Effector CD8-positive, alpha-beta T cell (primary cell): Measurements from ENCODE around the gene S100A3.
"Not testable (repeated sequence)": the region's sequence is repeated elsewhere in the genome, so short reads cannot be mapped to it uniquely, and the experiment has no call there.

Source experiments
- DNase-seq: peaks from one replicate; lab custom pipeline; 2025; lab: John Stamatoyannopoulos, UW

S100A3 gene

GRCh38 chr1:153569465-153569864, 20.4 kb upstream of the S100A3 start:
- no peak for DNase-seq

- peak; percentile 68 for DNase-seq
Measured at GRCh38 chr1:153568367-153569099, 19.5 kb upstream of the S100A3 start.

- no peak for DNase-seq
Measured at GRCh38 chr1:153567621-153568366, 18.7 kb upstream of the S100A3 start.

GRCh38 chr1:153566414-153567371, 17.6 kb upstream of the S100A3 start:
- DNase-seq, result peak; percentile 7

GRCh38 chr1:153565529-153566374, 16.7 kb upstream of the S100A3 start, which contains the start of gene S100A2:
TSS of gene S100A2 (minus strand) at chr1:153565844. CDS start at chr1:153563877, 1,967 bp downstream.
- no peak for DNase-seq

GRCh38 chr1:153563991-153564390, 14.9 kb upstream of the S100A3 start:
- DNase-seq, result no peak

GRCh38 chr1:153563483-153563901, 14.4 kb upstream of the S100A3 start:
- DNase-seq, result no peak

- DNase-seq, result not testable (repeated sequence)
Measured at GRCh38 chr1:153562021-153562420, 13.0 kb upstream of the S100A3 start.

- DNase-seq, result no peak
Measured at GRCh38 chr1:153561466-153561985, 12.5 kb upstream of the S100A3 start.

GRCh38 chr1:153560771-153561465, 11.9 kb upstream of the S100A3 start:
- no peak for DNase-seq

GRCh38 chr1:153560241-153560640, 11.2 kb upstream of the S100A3 start:
- DNase-seq, result no peak

- DNase-seq, result no peak
Measured at GRCh38 chr1:153557877-153558276, 8.8 kb upstream of the S100A3 start.

- DNase-seq, result no peak
Measured at GRCh38 chr1:153556348-153556747, 7.3 kb upstream of the S100A3 start.

- DNase-seq, result no peak
Measured at GRCh38 chr1:153553830-153554541, 4.9 kb upstream of the S100A3 start.

GRCh38 chr1:153553096-153553495, 4.0 kb upstream of the S100A3 start:
- DNase-seq, result no peak

GRCh38 chr1:153552335-153552734, 3.3 kb upstream of the S100A3 start:
- no peak for DNase-seq

GRCh38 chr1:153550827-153551500, 1.9 kb upstream of the S100A3 start:
- no peak for DNase-seq

- DNase-seq, result no peak
Measured at GRCh38 chr1:153550398-153550758, 1.3 kb upstream of the S100A3 start.
